Adipose tissue (tissue), 3 donors: Measurements from ENCODE around the gene B3GAT1. TPM values are rescaled to one million over a fixed set of nuclear protein-coding genes. Genes with fewer than 3 reads are reported as not detected.

ENCODE experiments used
- H3K27ac ChIP-seq: one replicate; pipeline ENCODE4 v1.5.1; 2013; ENCODE audit warnings: low read depth, low read length
- WGBS, 3 donors: extraction: QIAGEN DNeasy Blood & Tissue Kit; methylation state at CpG; one replicate each; pipeline ENCODE4 v1.1.7; 2013; 5-methylcytosine and 5-hydroxymethylcytosine counted together
- polyA plus RNA-seq, 3 donors: library from polyadenylated mRNA; stranded (reverse); fragments of 200-250 nt; gene quantifications; one replicate each; pipeline ENCODE4 v1.2.3, GENCODE V29; 2013
- donor health status: healthy with polysubstance abuse.
- donor health status: Bipolar disorder and iron deficiency.
- donor health status: healthy.

B3GAT1 gene
- polyA plus RNA-seq, 3 donors = 0.09 to 1.7 TPM; not detected in 1

- no peak overlapping the region for H3K27ac ChIP-seq
- 66 to 77% (median 66%) methylated on average over 10 of the region's 10 CpGs for WGBS, 3 donors
These were observed 4.7 kb upstream of the B3GAT1 start for GRCh38 chr11:134416726-134417125.

GRCh38 chr11:134414766-134415765, 3.0 kb upstream of the B3GAT1 start:
- no peak overlapping the region for H3K27ac ChIP-seq
- WGBS, 3 donors = 28 to 29% (median 29%) methylated on average over 17 of the region's 17 CpGs

- WGBS, 3 donors = 28 to 35% (median 32%) methylated on average over 18 of the region's 18 CpGs
- no peak overlapping the region for H3K27ac ChIP-seq
These were observed 2.0 kb upstream of the B3GAT1 start for GRCh38 chr11:134413826-134414731.

GRCh38 chr11:134413043-134413825, 1.2 kb upstream of the B3GAT1 start:
- WGBS, 3 donors = 6 to 12% (median 10%) methylated on average over 22 of the region's 22 CpGs
- H3K27ac ChIP-seq = no peak overlapping the region

GRCh38 chr11:134410766-134411165, 1.3 kb downstream of the B3GAT1 start:
- no peak overlapping the region for H3K27ac ChIP-seq
- WGBS, 3 donors = 53 to 63% (median 63%) methylated on average over 5 of the region's 5 CpGs

GRCh38 chr11:134409552-134410429, 2.3 kb downstream of the B3GAT1 start:
- WGBS, 3 donors = 57 to 77% (median 76%) methylated on average over 15 of the region's 15 CpGs
- H3K27ac ChIP-seq = no peak overlapping the region

GRCh38 chr11:134407923-134408322, 4.1 kb downstream of the B3GAT1 start:
- 48 to 59% (median 55%) methylated on average over 6 to 8 of the region's 8 CpGs for WGBS, 3 donors

GRCh38 chr11:134407321-134407828, 4.7 kb downstream of the B3GAT1 start:
- WGBS, 3 donors = 54 to 63% (median 60%) methylated on average over 12 of the region's 12 CpGs
- no peak overlapping the region for H3K27ac ChIP-seq

More at GRCh38 chr11:134407923-134408322, 4.1 kb downstream of the B3GAT1 start:
- H3K27ac ChIP-seq = no peak overlapping the region

GRCh38 chr11:134406264-134407185, 5.5 kb downstream of the B3GAT1 start:
- 76 to 79% (median 79%) methylated on average over 11 of the region's 11 CpGs for WGBS, 3 donors
- no peak overlapping the region for H3K27ac ChIP-seq

GRCh38 chr11:134405841-134406240, 6.2 kb downstream of the B3GAT1 start:
- 62 to 81% (median 66%) methylated on average over 9 of the region's 9 CpGs for WGBS, 3 donors
- no peak overlapping the region for H3K27ac ChIP-seq

- no peak overlapping the region for H3K27ac ChIP-seq
- WGBS, 3 donors = 74 to 83% (median 76%) methylated on average over 8 of the region's 8 CpGs
These were observed 6.6 kb downstream of the B3GAT1 start for GRCh38 chr11:134405436-134405835.

GRCh38 chr11:134404575-134405341, 7.3 kb downstream of the B3GAT1 start:
- H3K27ac ChIP-seq = no peak overlapping the region
- 82 to 90% (median 89%) methylated on average over 27 to 30 of the region's 30 CpGs for WGBS, 3 donors

GRCh38 chr11:134402910-134403309, 9.1 kb downstream of the B3GAT1 start:
- 80 to 87% (median 86%) methylated on average over 12 of the region's 12 CpGs for WGBS, 3 donors
- H3K27ac ChIP-seq = no peak overlapping the region

GRCh38 chr11:134401825-134402809, 9.9 kb downstream of the B3GAT1 start:
- WGBS, 3 donors = 52 to 77% (median 53%) methylated on average over 19 of the region's 19 CpGs

More at GRCh38 chr11:134401825-134402809, 9.9 kb downstream of the B3GAT1 start:
- no peak overlapping the region for H3K27ac ChIP-seq
